Motor neuron (in vitro differentiated cells): Measurements from ENCODE around the gene PRRX2. TPM values are rescaled to one million over a fixed set of nuclear protein-coding genes. Genes with fewer than 3 reads are reported as not detected.

Source experiments
- ATAC-seq, 8 experiments: fragments of 200-7000 bp; cut with Tn5 transposase; replicated peaks in 6 of 8; 2 replicates each; pipeline ENCODE4 v1.8.0; 2021; ENCODE audit warnings: mild to moderate bottlenecking in 8 of 8, moderate library complexity in 8 of 8
- H3K27ac ChIP-seq, 2 donors: fragments of 250-450 bp; sonication (Bioruptor Pico); 2 replicates each; pipeline ENCODE4 v1.9.0; 2021; ENCODE audit warnings: antibody characterized with exemption in 2 of 2, mild to moderate bottlenecking in 2 of 2, moderate library complexity in 1 of 2
- H3K4me1 ChIP-seq, 2 donors: fragments of 250-450 bp; sonication (Bioruptor Pico); replicated peaks in 1 of 2; 2 replicates each; pipeline ENCODE4 v1.6.1; 2021; ENCODE audit warnings: antibody characterized with exemption in 2 of 2, mild to moderate bottlenecking in 2 of 2, moderate library complexity in 1 of 2
- H3K4me3 ChIP-seq, 5 donors: fragments of 250-450 bp; sonication (Bioruptor Pico); 2 replicates each; pipeline ENCODE4 v1.9.0; 2021; ENCODE audit warnings: antibody characterized with exemption in 5 of 5, mild to moderate bottlenecking in 5 of 5, moderate library complexity in 4 of 5
- WGBS, 10 experiments: fragments of 450-650 bp; shearing (Covaris generic); methylation state at CpG; one replicate each; pipeline ENCODE4 v1.0.0; 2022; 5-methylcytosine and 5-hydroxymethylcytosine counted together
- in situ Hi-C, 9 experiments: fragments of 400-800 bp; cut with MboI; loops; one replicate each; pipeline ENCODE4 v1.15.0; 2021; ENCODE audit warnings: low sequenced_read_pairs in 9 of 9, low pct_unique_long_range_greater_than_20kb in 2 of 9; ENCODE audit not compliant: unreplicated experiment in 9 of 9
- total RNA-seq, 8 experiments: library from RNA; unstranded; fragments of 300-600 nt; gene quantifications; 2 replicates each; pipeline versions ENCODE4 v1.2.3 to v1.2.4, GENCODE V29; 2022

PRRX2 gene
- total RNA-seq, 8 experiments from 2014 or later: 0.14 to 14.4 (median 0.87) TPM; not detected in 1

GRCh38 chr9:129692534-129692933, 27.1 kb downstream of the PRRX2 start:
- no peak overlapping the region for H3K4me3 ChIP-seq
- 60 to 100% (median 76%) methylated on average over 1 to 5 of the region's 5 CpGs; no CpG with 5 or more reads in 3 of the 10 experiments for WGBS, 10 experiments
- ATAC-seq: no peak

GRCh38 chr9:129693741-129694140, 28.3 kb downstream of the PRRX2 start:
- Histone ChIP-seq H3K4me3 (no peak overlapping the region), H3K4me1 (peaks cover 4% of the 10 kb centered on the region in 2 donors), H3K27ac (no peak overlapping the region)
- ATAC-seq: no peak
- in situ Hi-C loops: no loop called here
- 8 to 75% (median 61%) methylated on average over 2 to 5 of the region's 8 CpGs; no CpG with 5 or more reads in 4 of the 10 experiments for WGBS, 10 experiments

More at GRCh38 chr9:129692534-129692933, 27.1 kb downstream of the PRRX2 start:
- in situ Hi-C loops: no loop called here
- Histone ChIP-seq H3K27ac (no peak overlapping the region), H3K4me1 (peaks cover under 1 to 4% of the 10 kb centered on the region in 2 donors)

- no peak overlapping the region for H3K27ac ChIP-seq
- H3K4me1 ChIP-seq: peaks cover 4% of the 10 kb centered on the region in 2 donors
- ATAC-seq: no peak
- H3K4me3 ChIP-seq: no peak overlapping the region
- 0 to 93% (median 54%) methylated on average over 1 to 7 of the region's 11 CpGs; no CpG with 5 or more reads in 6 of the 10 experiments for WGBS, 10 experiments
- in situ Hi-C loops: no loop called here
Measured at GRCh38 chr9:129694243-129694646, 28.8 kb downstream of the PRRX2 start.

- in situ Hi-C loops: no loop called here
Measured at GRCh38 chr9:129695870-129696269, 30.4 kb downstream of the PRRX2 start.

GRCh38 chr9:129696944-129697655, 31.7 kb downstream of the PRRX2 start:
- 0 to 44% (median 12%) methylated on average over 2 to 9 of the region's 71 CpGs; no CpG with 5 or more reads in 6 of the 10 experiments for WGBS, 10 experiments
- in situ Hi-C loops: no loop called here
- peaks cover 4% of the 10 kb centered on the region in 2 donors for H3K4me1 ChIP-seq
- peak overlapping the region; percentile 23 to 34 (median 29) for H3K4me3 ChIP-seq
- peak; percentile 57 to 94 (median 90) for ATAC-seq
- H3K27ac ChIP-seq: no peak overlapping the region

More at GRCh38 chr9:129695870-129696269, 30.4 kb downstream of the PRRX2 start:
- no peak for ATAC-seq
- WGBS, 10 experiments: 50 to 100% (median 63%) methylated on average over 1 to 3 of the region's 3 CpGs; no CpG with 5 or more reads in 1 of the 10 experiments
- Histone ChIP-seq H3K4me1 (peaks cover 4% of the 10 kb centered on the region in 2 donors), H3K27ac (no peak overlapping the region), H3K4me3 (no peak overlapping the region)

- H3K27ac ChIP-seq: no peak overlapping the region
- in situ Hi-C loops: no loop called here
- H3K4me3 ChIP-seq: peak overlapping the region; percentile 23 to 34 (median 29)
- H3K4me1 ChIP-seq: peaks cover 4% of the 10 kb centered on the region in 2 donors
- peak in 3 of 8 experiments; percentile 2 to 18 (median 12) for ATAC-seq
- 20% methylated on average over 3 of the region's 25 CpGs; no CpG with 5 or more reads in 9 of the 10 experiments for WGBS, 10 experiments
Measured at GRCh38 chr9:129697656-129698253, 32.3 kb downstream of the PRRX2 start.

- Histone ChIP-seq H3K27ac (no peak overlapping the region), H3K4me3 (no peak overlapping the region), H3K4me1 (peaks cover 4% of the 10 kb centered on the region in 2 donors)
- in situ Hi-C loops: no loop called here
- ATAC-seq: peak in 3 of 8 experiments; percentile 32 to 67 (median 36)
- 90 to 93% methylated on average over 3 to 8 of the region's 17 CpGs; no CpG with 5 or more reads in 8 of the 10 experiments for WGBS, 10 experiments
Measured at GRCh38 chr9:129698254-129698757, 32.9 kb downstream of the PRRX2 start.

GRCh38 chr9:129701054-129701453, 35.6 kb downstream of the PRRX2 start:
- 47 to 89% (median 77%) methylated on average over 2 to 8 of the region's 11 CpGs; no CpG with 5 or more reads in 2 of the 10 experiments for WGBS, 10 experiments
- in situ Hi-C loops: no loop called here
- Histone ChIP-seq H3K4me1 (peaks cover 4% of the 10 kb centered on the region in 2 donors), H3K4me3 (no peak overlapping the region), H3K27ac (no peak overlapping the region)
- no peak for ATAC-seq

- 50 to 100% (median 83%) methylated on average over 1 to 4 of the region's 5 CpGs; no CpG with 5 or more reads in 2 of the 10 experiments for WGBS, 10 experiments
- no peak overlapping the region for H3K4me3 ChIP-seq
- ATAC-seq: no peak
- no peak overlapping the region for H3K27ac ChIP-seq
- H3K4me1 ChIP-seq: peaks cover 4% of the 10 kb centered on the region in 2 donors
- in situ Hi-C loops: no loop called here
Measured at GRCh38 chr9:129701549-129701948, 36.1 kb downstream of the PRRX2 start.

GRCh38 chr9:129702589-129703520, 37.4 kb downstream of the PRRX2 start:
- WGBS, 10 experiments: 0 to 86% (median 17%) methylated on average over 1 to 9 of the region's 19 CpGs; no CpG with 5 or more reads in 1 of the 10 experiments
- in situ Hi-C loops: no loop called here
- peak in 3 of 8 experiments; percentile 33 to 80 (median 73) for ATAC-seq
- Histone ChIP-seq H3K4me1 (no peaks in the 10 kb centered on the region), H3K27ac (no peak overlapping the region), H3K4me3 (no peak overlapping the region)

- peak in 2 of 8 experiments; percentile 35 to 42 for ATAC-seq
- Histone ChIP-seq H3K27ac (no peak overlapping the region), H3K4me3 (no peak overlapping the region), H3K4me1 (peaks cover 0 to 6% of the 10 kb centered on the region in 2 donors)
- 0 to 100% (median 62%) methylated on average over 1 to 9 of the region's 17 CpGs; no CpG with 5 or more reads in 2 of the 10 experiments for WGBS, 10 experiments
- in situ Hi-C loops: no loop called here
Measured at GRCh38 chr9:129703667-129704355, 38.4 kb downstream of the PRRX2 start.

GRCh38 chr9:129704807-129705206, 39.4 kb downstream of the PRRX2 start:
- in situ Hi-C loops: no loop called here
- peaks cover 0 to 12% of the 10 kb centered on the region in 2 donors for H3K4me1 ChIP-seq
- no peak for ATAC-seq

More at GRCh38 chr9:129704807-129705206, 39.4 kb downstream of the PRRX2 start:
- H3K27ac ChIP-seq: no peak overlapping the region
- 80 to 100% (median 81%) methylated on average over 1 to 3 of the region's 8 CpGs; no CpG with 5 or more reads in 6 of the 10 experiments for WGBS, 10 experiments
- no peak overlapping the region for H3K4me3 ChIP-seq
